AG08395 (cell line): ENCODE results near the gene RAMACL.
"Not testable (repeated sequence)": the region's sequence is repeated elsewhere in the genome, so short reads cannot be mapped to it uniquely, and the experiment has no call there.

Source experiments
- DNase-seq: peaks from one replicate; pipeline ENCODE4 v3.0.0; 2012; ENCODE audit warnings: mixed read lengths, low spot score

The RAMACL gene

GRCh38 chr6:166586424-166587156 lies at the start of gene RAMACL:
Gene RAMACL (minus strand): TSS chr6:166586678. CDS start chr6:166586477, 201 bp downstream.
- DNase-seq: no peak

GRCh38 chr6:166635013-166635970 lies 48.8 kb upstream of the RAMACL start:
- DNase-seq: no peak

GRCh38 chr6:166634581-166634980 lies 48.1 kb upstream of the RAMACL start:
- DNase-seq: not testable (repeated sequence)

- peak; percentile 49 for DNase-seq
Measured at GRCh38 chr6:166633732-166634535, 47.5 kb upstream of the RAMACL start.

- no peak for DNase-seq
Measured at GRCh38 chr6:166632731-166633130, 46.3 kb upstream of the RAMACL start.

GRCh38 chr6:166630462-166630861 lies 44.0 kb upstream of the RAMACL start:
- no peak for DNase-seq

GRCh38 chr6:166629628-166630027 lies 43.1 kb upstream of the RAMACL start:
- DNase-seq: peak; percentile 43

GRCh38 chr6:166627875-166628801 lies 41.7 kb upstream of the RAMACL start:
- DNase-seq: peak; percentile 44

- DNase-seq: peak; percentile 98
Measured at GRCh38 chr6:166627033-166627874, 40.8 kb upstream of the RAMACL start, which contains the start of gene RPS6KA2. Gene RPS6KA2 (minus strand): TSS chr6:166627251. CDS start chr6:166627019, 232 bp downstream.

- DNase-seq: no peak
Measured at GRCh38 chr6:166626177-166627032, 39.9 kb upstream of the RAMACL start.

- DNase-seq: no peak
Measured at GRCh38 chr6:166625356-166625755, 38.9 kb upstream of the RAMACL start.

GRCh38 chr6:166624275-166624674 lies 37.8 kb upstream of the RAMACL start:
- DNase-seq: peak; percentile 47

GRCh38 chr6:166623318-166623717 lies 36.8 kb upstream of the RAMACL start:
- DNase-seq: no peak

- DNase-seq: no peak
Measured at GRCh38 chr6:166621114-166621540, 34.6 kb upstream of the RAMACL start.

GRCh38 chr6:166620478-166621113 lies 34.1 kb upstream of the RAMACL start:
- DNase-seq: no peak

GRCh38 chr6:166619912-166620311 lies 33.4 kb upstream of the RAMACL start:
- peak; percentile 86 for DNase-seq

GRCh38 chr6:166618866-166619761 lies 32.6 kb upstream of the RAMACL start:
- DNase-seq: no peak
